ENCODE results near the gene TIMP4. TPM values are rescaled to one million over a fixed set of nuclear protein-coding genes. Genes with fewer than 3 reads are reported as not detected.

Gene TIMP4
- total and polyA plus RNA-seq, 2 of the 4 experiments (the other 2 are of a cell fraction), result 0.39 to 0.54 TPM

- TF ChIP-seq CEBPB (IDR thresholded peaks at IDR 0.05; ENCODE audit: low read depth, low read length) (peak; percentile 15; the same call in 1 of the 2 replicates), MXI1 (IDR thresholded peaks at IDR 0.05; ENCODE audit: borderline replicate concordance, low read depth, low read length) (no peak)
Observed at GRCh38 chr3:12178091-12178820, 19.5 kb upstream of the TIMP4 start (continued).

- intact Hi-C loops (cut with micrococcal nuclease), result loop anchor here (2.0 to 5.0 kb wide), 3 partner anchors 110 to 716 kb away; partner anchors contain the start of genes PPARG and TAMM41
- no peak overlapping the region for H2AK9ac ChIP-seq (replicated peaks; ENCODE audit: low read depth, low read length, poor library complexity)
- H2BK15ac ChIP-seq (ENCODE audit: low read depth, low read length), result no peak overlapping the region
- peaks cover 15% of the 10 kb centered on the region for H3K9me1 ChIP-seq (ENCODE audit: insufficient read depth, low read length)
- dilution Hi-C loops (cut with HindIII; ENCODE audit: low sequenced_read_pairs, unreplicated experiment), result no loop called here
- no peaks in the 10 kb centered on the region for H4K20me1 ChIP-seq (ENCODE audit: insufficient read depth, low read length)
- no peak overlapping the region for H3K23ac ChIP-seq (ENCODE audit: low read depth, low read length)
- CTCF ChIA-PET, result interaction anchor here (1.0 to 2.2 kb wide), 6 partner anchors 9 to 42 kb away, joined by 3 to 25 read pairs (median 4); no protein-coding TSS in a partner anchor
- no peak overlapping the region for H3K4me2 ChIP-seq (ENCODE audit: low read depth, low read length)
- no peaks in the 10 kb centered on the region for H3K79me1 ChIP-seq (ENCODE audit: low read depth in 1 of 2, low read length in 2 of 2)
- WGBS, 2 experiments (ENCODE audit: extremely low coverage in 2 of 2, insufficient read length in 1 of 2), result 83% methylated on average over 1 of the region's 2 CpGs; no CpG with 5 or more reads in 1 of the 2 experiments
- TF ChIP-seq MAFK (IDR thresholded peaks at IDR 0.05; ENCODE audit: low read depth, low read length), result no peak
- no peak for TF ChIP-seq CEBPB (IDR thresholded peaks at IDR 0.05; ENCODE audit: low read depth, low read length)
- TF ChIP-seq RAD21 (IDR thresholded peaks at IDR 0.05; ENCODE audit: low read length), result no peak
- no peak for TF ChIP-seq SMC3 (IDR thresholded peaks at IDR 0.05; ENCODE audit: low read depth, low read length)
- no peak for TF ChIP-seq MXI1 (IDR thresholded peaks at IDR 0.05; ENCODE audit: borderline replicate concordance, low read depth, low read length)
- TF ChIP-seq NFE2L2 (IDR thresholded peaks at IDR 0.05; ENCODE audit: low read depth, low read length), result no peak
- no peak for TF ChIP-seq USF2 (IDR thresholded peaks at IDR 0.05; ENCODE audit: low read depth, low read length)
- TF ChIP-seq FOS (IDR thresholded peaks at IDR 0.05; ENCODE audit: low read depth, low read length), result no peak
- no peak overlapping the region; the same call in 1 of the 2 replicates for H2BK120ac ChIP-seq (ENCODE audit: low read depth, low read length)
- no peak overlapping the region for H4K8ac ChIP-seq (ENCODE audit: low read depth in 2 of 2, low read length in 2 of 2)
- H3K4me1 ChIP-seq (ENCODE audit: control insufficient read depth, insufficient read depth, low read length), result peaks cover 12% of the 10 kb centered on the region
- no peak overlapping the region for H3K56ac ChIP-seq (ENCODE audit: extremely low read depth, insufficient read depth, low read length)
- ATAC-seq (ENCODE audit: low read depth) (no peak), DNase-seq (no peak)
- no peaks in the 10 kb centered on the region for H3K36me3 ChIP-seq (ENCODE audit: control insufficient read depth, insufficient read depth, low read length)
- H4K5ac ChIP-seq (ENCODE audit: low read depth, low read length), result no peak overlapping the region
- no peak overlapping the region for H4K91ac ChIP-seq (ENCODE audit: insufficient read depth, low read depth, low read length)
- POLR2A ChIA-PET (ENCODE audit: unreplicated experiment), result no interaction called here
- in situ Hi-C loops (cut with MboI; ENCODE audit: low sequenced_read_pairs), result loop anchor here (5.0 to 10.0 kb wide), 2 partner anchors 40 to 298 kb away; no protein-coding TSS in a partner anchor
- H2BK20ac ChIP-seq (ENCODE audit: low read depth, low read length), result no peak overlapping the region
- no TSS peak for BruUV-seq (replicated peaks)
- no peak overlapping the region for H2BK5ac ChIP-seq (ENCODE audit: low read depth, low read length, poor library complexity, severe bottlenecking)
- no peak overlapping the region for H2AK5ac ChIP-seq (ENCODE audit: low read depth, low read length)
- H3K18ac ChIP-seq (ENCODE audit: low read depth, low read length), result no peak overlapping the region
- H3K14ac ChIP-seq (replicated peaks; ENCODE audit: low read depth, low read length), result peak overlapping the region; percentile 10; the same call in 1 of the 2 replicates
- H2AFZ ChIP-seq (replicated peaks; ENCODE audit: low read length, poor library complexity), result no peak overlapping the region
- no peak overlapping the region for H3K9ac ChIP-seq (ENCODE audit: low read depth, low read length)
- peaks cover 3% of the 10 kb centered on the region for H3K9me3 ChIP-seq (ENCODE audit: control insufficient read depth, insufficient read depth, low read length)
- no peak overlapping the region for H3K4me3 ChIP-seq (ENCODE audit: insufficient read depth, low read depth, low read length)
- no peak overlapping the region for H3K27ac ChIP-seq (ENCODE audit: insufficient read depth, low read length)
- H3K4ac ChIP-seq (ENCODE audit: low read depth, low read length), result no peak overlapping the region
- no peaks in the 10 kb centered on the region for H3K27me3 ChIP-seq (ENCODE audit: control insufficient read depth, insufficient read depth, low read length)
Observed at GRCh38 chr3:12177126-12177525, 18.4 kb upstream of the TIMP4 start.
